SU-DHL-6 (cell line): Measurements from ENCODE around the gene TGFBRAP1.

Source experiments
- H2AFZ ChIP-seq: fragments of 200-600 bp; sonication (generic); 2 replicates; pipeline ENCODE4 v1.6.1; 2014; ENCODE audit warnings: low read depth, mild to moderate bottlenecking, moderate library complexity, mixed read lengths, antibody characterized with exemption, low read length; ENCODE audit not compliant: severe bottlenecking
- H3F3A ChIP-seq: fragments of 200-600 bp; shearing (Covaris generic); 2 replicates; pipeline ENCODE4 v1.6.0; 2016; ENCODE audit warnings: antibody characterized with exemption, mild to moderate bottlenecking; ENCODE audit not compliant: insufficient read depth
- H3K27ac ChIP-seq: fragments of 200-600 bp; sonication (generic); 2 replicates; pipeline ENCODE4 v1.5.1; 2016; ENCODE audit warnings: low read depth, mild to moderate bottlenecking, low read length, moderate library complexity, mixed read lengths
- H3K27me3 ChIP-seq: fragments of 200-600 bp; sonication (generic), shearing (Covaris generic); 2 replicates; pipeline ENCODE4 v1.6.0; 2014; ENCODE audit warnings: mild to moderate bottlenecking, low read length
- H3K36me3 ChIP-seq: fragments of 200-600 bp; sonication (generic); 2 replicates; pipeline ENCODE4 v1.6.1; 2014; ENCODE audit warnings: mild to moderate bottlenecking, low read length, mixed read lengths
- H3K4me2 ChIP-seq: fragments of 300-600, 200-600 bp; shearing (Covaris generic), sonication (generic); 2 replicates; pipeline ENCODE4 v1.6.0; 2014; ENCODE audit warnings: low read length, low read depth, mild to moderate bottlenecking; ENCODE audit not compliant: poor library complexity, severe bottlenecking
- H3K4me3 ChIP-seq: fragments of 200-600 bp; sonication (generic); 2 replicates; pipeline ENCODE4 v1.5.1; 2014; ENCODE audit warnings: antibody characterized with exemption, low read length, mild to moderate bottlenecking, mixed read lengths; ENCODE audit not compliant: insufficient read depth, poor library complexity, severe bottlenecking
- H3K79me2 ChIP-seq: fragments of 200-600 bp; sonication (generic); 2 replicates; pipeline ENCODE4 v1.6.1; 2014; ENCODE audit warnings: mild to moderate bottlenecking, low read length, moderate library complexity; ENCODE audit not compliant: insufficient read depth
- H3K9ac ChIP-seq: fragments of 200-600 bp; sonication (generic); 2 replicates; pipeline ENCODE4 v1.7.0; 2014; ENCODE audit warnings: mild to moderate bottlenecking, low read length
- H3K9me2 ChIP-seq: fragments of 200-600 bp; sonication (generic); replicated peaks from 2 replicates; pipeline ENCODE4 v1.6.1; 2014; ENCODE audit warnings: low read length; ENCODE audit not compliant: insufficient read depth
- H3K9me3 ChIP-seq: fragments of 200-600 bp; sonication (generic); 2 replicates; pipeline ENCODE4 v1.6.1; 2014; ENCODE audit warnings: low read length, mixed read lengths; ENCODE audit not compliant: insufficient read depth
- H4K20me1 ChIP-seq: fragments of 200-600 bp; sonication (generic); 2 replicates; pipeline ENCODE4 v1.6.1; 2014; ENCODE audit warnings: low read depth, mild to moderate bottlenecking, antibody characterized with exemption, low read length, moderate library complexity, mixed read lengths
- EZH2phosphoT487 ChIP-seq: fragments of 200-600 bp; sonication (generic), shearing (Covaris generic); conservative IDR thresholded peaks from 2 replicates; pipeline ENCODE4 v1.6.1; 2018; ENCODE audit warnings: mild to moderate bottlenecking, antibody characterized with exemption, low read length, moderate library complexity, mixed read lengths
- TF ChIP-seq, protein P1 (sequence below): fragments of 200-600 bp; sonication (generic); IDR thresholded peaks from one replicate; pipeline ENCODE4 v1.5.1; 2017; ENCODE audit warnings: antibody characterized with exemption, mild to moderate bottlenecking, low read length, moderate library complexity; ENCODE audit not compliant: insufficient read depth, poor library complexity, severe bottlenecking

The TGFBRAP1 gene

DNA sequence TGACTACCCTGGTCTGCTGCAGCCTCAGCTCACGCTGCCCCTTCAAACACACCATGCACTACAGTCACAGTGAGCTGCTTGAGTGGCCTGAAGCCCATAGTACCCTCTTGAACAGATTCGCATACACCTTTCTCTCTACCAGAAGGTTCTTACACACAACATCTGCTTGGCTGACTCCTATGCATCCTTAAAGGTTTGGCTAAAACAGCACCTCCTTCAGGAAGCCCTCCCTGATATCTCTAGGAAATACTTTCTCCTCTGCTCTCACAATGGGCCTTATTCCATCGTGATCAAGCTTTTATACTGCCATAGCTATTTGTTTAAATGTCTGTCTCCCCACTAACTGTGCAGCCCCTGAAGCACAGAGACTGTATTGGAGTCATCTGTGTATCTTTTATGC, 31.5 kb downstream of the TGFBRAP1 start:
- Histone ChIP-seq H3K79me2 (peaks cover 31% of the 10 kb centered on the region), H3K27ac (no peak overlapping the region), H3K36me3 (peaks cover 18% of the 10 kb centered on the region), H3K9me2 (no peaks in the 10 kb centered on the region), H3K9me3 (no peaks in the 10 kb centered on the region), H3F3A (no peaks in the 10 kb centered on the region), H3K27me3 (no peaks in the 10 kb centered on the region), H2AFZ (no peak overlapping the region), H3K4me2 (no peak overlapping the region), H3K4me3 (no peak overlapping the region), H3K9ac (no peak overlapping the region), H4K20me1 (0 out of 2 replicates have a peak, but pooled peaks cover 3% of the 10 kb centered on the region)
- no peak for TF ChIP-seq EZH2phosphoT487
- TF ChIP-seq, protein P1, sequence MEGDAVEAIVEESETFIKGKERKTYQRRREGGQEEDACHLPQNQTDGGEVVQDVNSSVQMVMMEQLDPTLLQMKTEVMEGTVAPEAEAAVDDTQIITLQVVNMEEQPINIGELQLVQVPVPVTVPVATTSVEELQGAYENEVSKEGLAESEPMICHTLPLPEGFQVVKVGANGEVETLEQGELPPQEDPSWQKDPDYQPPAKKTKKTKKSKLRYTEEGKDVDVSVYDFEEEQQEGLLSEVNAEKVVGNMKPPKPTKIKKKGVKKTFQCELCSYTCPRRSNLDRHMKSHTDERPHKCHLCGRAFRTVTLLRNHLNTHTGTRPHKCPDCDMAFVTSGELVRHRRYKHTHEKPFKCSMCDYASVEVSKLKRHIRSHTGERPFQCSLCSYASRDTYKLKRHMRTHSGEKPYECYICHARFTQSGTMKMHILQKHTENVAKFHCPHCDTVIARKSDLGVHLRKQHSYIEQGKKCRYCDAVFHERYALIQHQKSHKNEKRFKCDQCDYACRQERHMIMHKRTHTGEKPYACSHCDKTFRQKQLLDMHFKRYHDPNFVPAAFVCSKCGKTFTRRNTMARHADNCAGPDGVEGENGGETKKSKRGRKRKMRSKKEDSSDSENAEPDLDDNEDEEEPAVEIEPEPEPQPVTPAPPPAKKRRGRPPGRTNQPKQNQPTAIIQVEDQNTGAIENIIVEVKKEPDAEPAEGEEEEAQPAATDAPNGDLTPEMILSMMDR, result no peak

DNA sequence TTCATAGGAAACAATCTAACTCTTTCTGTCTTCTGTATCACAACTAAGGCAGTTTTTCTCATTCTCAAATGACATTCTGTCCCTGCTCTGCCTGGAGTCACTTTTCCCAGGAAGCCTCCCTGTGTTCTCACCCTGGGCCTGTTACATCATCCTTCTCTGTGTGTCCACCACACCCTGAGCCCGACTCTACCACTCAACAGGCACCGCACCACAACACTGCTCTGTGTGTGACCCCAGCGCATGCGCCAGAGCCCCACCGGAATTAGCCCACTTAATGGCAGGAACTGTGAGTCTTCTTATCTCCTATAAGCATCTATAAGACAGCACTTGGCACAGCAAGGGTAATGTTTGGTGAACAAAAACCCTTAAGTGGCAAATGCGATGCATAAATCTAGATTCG, 32.3 kb downstream of the TGFBRAP1 start:
- Histone ChIP-seq H3K79me2 (peaks cover 23% of the 10 kb centered on the region), H2AFZ (no peak overlapping the region), H3K27ac (no peak overlapping the region), H3K36me3 (peaks cover 18% of the 10 kb centered on the region), H3K4me2 (no peak overlapping the region), H3K9me2 (no peaks in the 10 kb centered on the region), H3K9me3 (no peaks in the 10 kb centered on the region), H3K9ac (no peak overlapping the region), H3F3A (no peaks in the 10 kb centered on the region), H4K20me1 (no peaks in the 10 kb centered on the region), H3K4me3 (no peak overlapping the region), H3K27me3 (no peaks in the 10 kb centered on the region)
- TF ChIP-seq, protein P1, result no peak
- TF ChIP-seq EZH2phosphoT487, result no peak

DNA sequence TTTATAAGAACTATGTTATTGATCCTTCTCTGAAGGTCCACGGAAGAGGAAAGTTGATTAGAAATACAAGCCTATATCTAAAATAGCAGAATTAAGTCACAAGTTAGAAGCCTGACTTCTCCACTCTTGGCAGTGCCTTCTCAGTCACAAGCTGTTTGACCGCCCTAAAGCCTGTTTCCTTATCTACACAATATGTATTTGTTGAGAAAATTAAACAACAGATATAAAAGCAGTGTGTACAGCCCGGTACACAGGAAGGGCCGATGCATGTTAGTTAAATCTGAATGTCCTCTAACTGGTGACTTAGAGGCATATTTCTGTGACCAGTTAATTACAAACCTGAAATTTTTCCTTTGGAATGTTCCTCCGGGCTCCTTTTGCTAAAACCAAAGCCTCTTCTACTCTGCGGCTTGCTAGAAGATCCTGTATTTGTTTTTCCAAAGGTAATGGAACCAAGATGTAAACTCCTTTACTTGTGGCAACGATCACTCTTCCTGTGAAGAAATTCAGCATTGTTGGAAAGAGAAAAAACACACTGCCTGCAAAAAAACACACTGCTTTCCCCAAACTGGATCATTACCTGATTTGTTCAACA, 33.4 kb downstream of the TGFBRAP1 start:
- TF ChIP-seq, protein P1, result no peak
- no peak overlapping the region for H3K27ac ChIP-seq

More for the DNA sequence above, 33.4 kb downstream of the TGFBRAP1 start:
- Histone ChIP-seq H4K20me1 (no peaks in the 10 kb centered on the region), H3F3A (no peaks in the 10 kb centered on the region), H3K9me3 (no peaks in the 10 kb centered on the region), H2AFZ (no peak overlapping the region), H3K9me2 (no peaks in the 10 kb centered on the region), H3K79me2 (peaks cover 12% of the 10 kb centered on the region), H3K9ac (no peak overlapping the region), H3K36me3 (peaks cover 21% of the 10 kb centered on the region), H3K4me2 (no peak overlapping the region), H3K27me3 (no peaks in the 10 kb centered on the region), H3K4me3 (no peak overlapping the region)
